ENCODE results near the gene TCF25. TPM values are rescaled to one million over a fixed set of nuclear protein-coding genes. Genes with fewer than 3 reads are reported as not detected.

Gene TCF25
- total RNA-seq, 1 donor from 2014 or later = 177 TPM

GRCh38 chr16:89958068-89958467 lies 84.7 kb downstream of the TCF25 start:
- no peaks in the 10 kb centered on the region for H3K9me3 Mint-ChIP-seq (ENCODE audit: low read depth)
- H3K27me3 Mint-ChIP-seq = no peaks in the 10 kb centered on the region
- peaks cover 9% of the 10 kb centered on the region for H3K36me3 Mint-ChIP-seq (ENCODE audit: insufficient read depth)
- no peaks in the 10 kb centered on the region for H3K4me1 Mint-ChIP-seq (ENCODE audit: low read depth)
- H3K4me3 Mint-ChIP-seq (ENCODE audit: low read depth) = no peak overlapping the region
- no peak for TF ChIP-seq CTCF (IDR thresholded peaks at IDR 0.05; ENCODE audit: unreplicated experiment)
- no peak for DNase-seq (ENCODE audit: low spot score, unreplicated experiment)
- H3K27ac Mint-ChIP-seq = no peak overlapping the region

- Mint-ChIP-seq H3K4me3 (ENCODE audit: low read depth) (no peak overlapping the region), H3K27ac (no peak overlapping the region), H3K36me3 (ENCODE audit: insufficient read depth) (peaks cover 11% of the 10 kb centered on the region)
Measured at GRCh38 chr16:89958596-89958995, 85.2 kb downstream of the TCF25 start.

GRCh38 chr16:89960966-89961365 lies 87.6 kb downstream of the TCF25 start:
- Mint-ChIP-seq H3K4me3 (ENCODE audit: low read depth) (no peak overlapping the region), H3K27ac (no peak overlapping the region), H3K9me3 (ENCODE audit: low read depth) (no peaks in the 10 kb centered on the region), H3K4me1 (ENCODE audit: low read depth) (no peaks in the 10 kb centered on the region), H3K36me3 (ENCODE audit: insufficient read depth) (peaks cover 11% of the 10 kb centered on the region), H3K27me3 (no peaks in the 10 kb centered on the region)
- TF ChIP-seq CTCF (IDR thresholded peaks at IDR 0.05; ENCODE audit: unreplicated experiment) = no peak
- no peak for DNase-seq (ENCODE audit: low spot score, unreplicated experiment)

More at GRCh38 chr16:89958596-89958995, 85.2 kb downstream of the TCF25 start:
- TF ChIP-seq CTCF (IDR thresholded peaks at IDR 0.05; ENCODE audit: unreplicated experiment) = no peak
- Mint-ChIP-seq H3K4me1 (ENCODE audit: low read depth) (no peaks in the 10 kb centered on the region), H3K27me3 (no peaks in the 10 kb centered on the region), H3K9me3 (ENCODE audit: low read depth) (no peaks in the 10 kb centered on the region)
- no peak for DNase-seq (ENCODE audit: low spot score, unreplicated experiment)

Other genes with a start within 250 kb of the TCF25 start
- 96.5 and 105 TPM in 2 replicates for gene CHMP1A, start 215.9 kb upstream of the TCF25 start, total RNA-seq
- 33.4 and 38.4 TPM in 2 replicates for gene SPATA33, start 215.8 kb upstream of the TCF25 start, total RNA-seq
- 183 and 192 TPM in 2 replicates for gene CDK10, start 186.9 kb upstream of the TCF25 start, total RNA-seq
- gene SPATA2L, start 171.9 kb upstream of the TCF25 start, total RNA-seq = 14.0 and 15.5 TPM in 2 replicates
- 17.4 and 17.9 TPM in 2 replicates for gene VPS9D1, start 152.7 kb upstream of the TCF25 start, total RNA-seq
- 22.5 and 25.0 TPM in 2 replicates for gene ZNF276, start 152.1 kb upstream of the TCF25 start, total RNA-seq
- gene FANCA, start 56.9 kb upstream of the TCF25 start, total RNA-seq = 74.5 and 81.6 TPM in 2 replicates
- 24.2 TPM in 2 replicates for gene SPIRE2, start 45.1 kb upstream of the TCF25 start, total RNA-seq
- 3.8 and 4.6 TPM in 2 replicates for gene MC1R, start 45.3 kb downstream of the TCF25 start, total RNA-seq
- 201 and 211 TPM in 2 replicates for gene TUBB3, start 49.8 kb downstream of the TCF25 start, total RNA-seq
- 67.9 and 72.1 TPM in 2 replicates for gene DEF8, start 75.2 kb downstream of the TCF25 start, total RNA-seq
- 53.8 and 57.4 TPM in 2 replicates for gene DBNDD1, start 145.9 kb downstream of the TCF25 start, total RNA-seq
- not detected in 2 replicates for gene PRDM7, start 203.7 kb downstream of the TCF25 start, total RNA-seq